DMS79 treated with DMSO at 0.1 percent for 48 hours (cell line): ENCODE measurements around the gene PLEKHS1.
A peak's percentile ranks its signal among the peaks of the same experiment; 100 is the strongest.
"Not testable (repeated sequence)": the region's sequence is repeated elsewhere in the genome, so short reads cannot be mapped to it uniquely, and the experiment has no call there.

Experiments used
- DNase-seq: peaks from one replicate; lab custom pipeline; 2025; lab: John Stamatoyannopoulos, UW

Gene PLEKHS1

DNA sequence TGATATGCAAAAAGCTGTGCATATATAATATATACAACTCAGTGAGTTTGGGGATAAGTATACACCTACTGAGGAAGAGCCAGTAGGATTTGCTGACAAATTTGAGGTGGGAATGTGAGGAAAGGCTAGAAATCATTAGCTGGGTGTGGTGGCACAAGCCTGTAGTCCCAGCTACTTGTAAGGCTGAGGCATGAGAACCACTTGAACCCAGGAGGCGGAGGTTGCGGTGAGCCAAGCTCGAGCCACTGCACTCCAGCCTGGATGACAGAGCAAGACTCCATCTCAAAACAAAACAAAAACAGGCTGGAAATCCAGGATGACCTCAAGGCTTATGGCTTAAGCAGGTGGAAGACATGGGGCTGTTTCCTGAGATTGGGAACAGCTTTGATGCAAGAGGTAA, 10.6 kb upstream of the PLEKHS1 start:
- DNase-seq: no peak

DNA sequence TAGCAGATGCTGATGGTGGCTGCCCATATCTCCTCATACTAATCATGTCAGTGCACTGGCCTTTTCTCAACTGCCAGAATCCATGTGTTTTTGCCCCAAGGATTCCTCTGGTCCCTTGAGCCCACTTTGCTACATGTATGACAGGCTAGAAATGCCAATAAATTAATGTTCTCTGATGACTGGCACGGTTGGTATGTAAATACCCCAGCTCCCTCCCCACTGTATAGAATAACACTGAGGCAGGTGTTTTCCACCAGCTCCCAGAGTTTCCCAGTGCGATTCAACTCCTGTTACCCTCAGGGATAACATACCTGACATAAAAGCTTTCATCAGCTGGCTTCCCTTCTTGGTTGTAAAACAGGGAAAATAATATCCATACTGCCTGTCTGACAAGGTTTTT, 9.0 kb upstream of the PLEKHS1 start:
- DNase-seq: no peak

DNA sequence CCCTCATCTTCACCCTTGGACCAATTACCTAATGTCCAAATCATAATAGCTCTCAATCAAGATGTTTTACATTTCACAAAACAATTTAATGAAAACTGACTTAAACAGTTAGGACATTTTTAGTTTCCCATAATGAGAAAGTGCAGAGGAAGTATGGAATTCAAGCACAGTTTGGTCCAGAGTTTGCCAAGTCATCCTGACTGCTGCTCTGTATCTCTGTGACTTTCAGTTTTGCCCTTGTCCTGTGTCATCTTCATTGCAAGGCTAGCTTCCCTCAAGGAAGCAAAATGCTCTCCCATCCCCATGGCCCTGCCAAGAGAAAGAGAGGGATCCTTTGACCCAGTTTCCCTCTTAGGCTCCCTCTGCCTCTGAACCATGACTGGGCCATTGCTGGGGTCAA, 7.9 kb upstream of the PLEKHS1 start:
- no peak for DNase-seq

DNA sequence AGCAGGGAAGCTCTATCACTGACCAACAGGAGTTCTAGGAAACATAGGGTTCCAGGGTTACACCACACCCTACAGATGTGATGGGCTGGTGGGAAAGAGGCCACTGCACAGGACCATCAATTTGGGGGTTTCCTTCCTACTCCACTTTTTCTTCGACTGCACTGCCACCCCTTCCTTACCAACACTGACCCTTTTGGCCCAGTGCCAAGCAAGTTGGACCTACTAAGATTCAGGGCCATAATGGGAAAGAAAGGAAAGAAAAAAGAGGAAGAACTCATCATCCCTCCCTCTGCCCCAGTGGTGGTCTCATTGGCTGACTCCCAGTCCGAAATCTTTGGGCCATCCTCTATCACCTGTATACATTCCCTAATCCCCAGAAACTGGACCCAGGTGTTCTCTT, 6.1 kb upstream of the PLEKHS1 start:
- DNase-seq: no peak

DNA sequence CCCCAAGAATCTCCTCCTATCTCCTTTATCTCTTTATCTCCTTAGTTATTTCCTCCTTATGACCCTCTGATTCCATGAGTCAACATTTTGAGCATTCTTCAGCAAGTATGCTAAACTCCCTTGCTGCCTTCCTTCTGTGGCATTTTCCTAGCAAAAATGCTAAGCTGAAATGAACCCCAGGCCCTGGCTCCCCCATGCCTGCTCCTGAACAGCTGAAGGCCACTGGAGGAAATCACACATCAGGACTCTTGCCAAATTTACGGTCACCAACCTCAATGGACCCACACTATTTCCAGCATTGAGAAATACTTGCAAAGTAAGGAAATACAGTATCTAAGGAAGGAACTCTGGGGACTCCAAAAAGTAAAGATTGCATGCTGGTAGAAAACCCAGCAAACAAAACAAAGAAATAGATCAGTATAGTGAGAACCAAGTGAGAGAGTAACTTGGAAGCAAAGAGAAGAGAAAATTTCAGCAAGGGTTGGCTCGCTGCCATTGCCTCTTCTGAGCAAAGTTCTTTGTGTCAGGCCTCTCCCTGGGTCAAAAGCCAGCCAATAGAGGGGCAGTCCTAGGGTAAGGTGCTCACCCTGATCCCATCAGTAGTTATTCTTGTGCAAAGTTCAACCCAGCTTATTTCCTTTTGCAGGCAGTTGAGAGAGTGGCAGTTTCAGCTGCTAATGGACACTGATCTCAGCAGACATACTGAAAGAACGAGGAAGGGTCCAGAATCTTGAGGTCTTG, 5.1 kb upstream of the PLEKHS1 start:
- DNase-seq: no peak

DNA sequence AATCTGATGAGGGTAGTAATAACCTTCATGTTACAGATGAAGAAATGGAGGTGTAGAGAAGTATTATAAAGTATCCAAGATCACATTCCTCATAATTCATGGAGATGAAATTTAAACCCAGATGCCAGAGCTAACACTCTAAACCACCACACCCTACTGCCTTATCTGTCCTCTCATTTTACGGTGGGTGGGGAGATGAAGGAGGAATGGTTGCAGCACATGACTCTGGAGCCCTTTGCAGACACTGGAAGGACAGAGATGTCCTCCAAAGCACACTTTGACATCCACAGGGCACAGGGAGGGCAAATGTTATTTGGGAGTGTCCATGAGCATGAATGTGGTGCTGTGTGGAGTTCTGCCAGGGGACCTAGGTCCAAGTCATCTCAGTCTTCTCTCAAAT, 1.1 kb downstream of the PLEKHS1 start:
- DNase-seq: no peak

DNA sequence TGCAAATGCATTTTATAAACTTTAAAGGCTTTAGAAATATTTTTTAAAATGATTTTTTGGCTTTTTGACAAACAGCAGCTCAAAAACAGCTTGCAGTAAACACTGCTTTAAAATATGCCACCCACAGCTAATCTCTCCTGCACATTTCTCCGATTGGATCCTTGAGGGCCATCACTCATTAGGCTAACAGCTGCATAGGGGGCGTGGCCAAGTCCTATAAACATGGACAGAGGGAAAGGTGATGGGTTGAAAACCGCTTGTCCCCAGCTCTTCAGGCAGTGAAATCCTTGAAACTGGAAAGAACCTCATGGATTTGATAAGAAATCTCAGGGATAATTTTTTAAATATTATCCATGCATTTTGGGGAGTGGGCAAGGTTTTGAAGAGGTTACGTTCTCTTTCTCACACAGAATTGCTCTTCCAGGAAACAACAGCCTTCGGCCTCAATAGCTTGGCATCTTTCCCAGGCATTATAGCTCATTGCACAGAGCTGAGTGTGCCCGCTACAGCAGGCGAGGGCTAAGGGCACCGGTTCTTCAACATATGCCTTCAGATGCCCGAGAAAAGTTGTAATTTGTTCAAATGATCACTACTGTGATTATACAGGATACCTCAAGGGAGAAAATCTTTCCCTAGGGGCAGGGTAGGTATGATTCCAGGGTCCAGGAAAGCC, 1.7 kb downstream of the PLEKHS1 start:
- peak; percentile 60 for DNase-seq

DNA sequence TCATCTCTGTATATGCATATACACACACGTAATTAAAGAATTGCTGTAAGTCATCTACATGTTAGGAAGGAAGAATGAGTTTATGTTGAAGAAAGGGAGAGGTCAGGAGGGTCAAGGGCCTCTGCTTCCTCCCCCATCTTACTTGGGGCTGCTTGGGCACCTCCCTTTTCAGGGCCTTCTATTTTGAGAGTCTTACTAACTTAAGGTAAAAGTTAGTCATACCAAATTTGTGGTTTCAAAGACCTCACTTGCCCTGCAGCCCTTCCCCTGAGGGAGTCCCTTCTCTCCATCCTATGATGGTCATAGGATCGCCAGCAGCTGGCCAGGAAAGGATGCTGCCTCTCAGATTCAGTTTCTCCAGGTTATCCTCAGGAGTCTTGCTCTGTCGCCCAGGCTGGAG, 2.6 kb downstream of the PLEKHS1 start:
- no peak for DNase-seq

DNA sequence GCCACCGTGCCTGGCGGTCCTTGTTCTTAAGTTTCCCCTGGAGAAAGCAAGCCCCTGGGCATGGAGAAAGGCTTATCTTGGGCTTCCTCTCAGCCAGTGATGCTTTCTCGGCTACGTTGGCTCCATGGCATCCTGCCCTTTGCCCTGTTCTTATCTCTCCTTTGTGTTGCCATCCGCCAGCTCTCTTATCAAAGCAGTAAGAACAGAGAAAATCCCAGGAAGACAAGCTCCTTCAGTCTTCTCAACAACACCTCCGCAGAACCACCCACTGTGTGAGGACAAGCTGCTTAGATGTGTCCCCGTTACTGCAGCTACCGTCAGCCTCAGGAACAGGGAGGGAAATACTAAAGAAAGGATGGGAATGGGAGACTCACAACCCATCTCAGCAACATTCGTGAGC, 3.3 kb downstream of the PLEKHS1 start:
- no peak for DNase-seq

DNA sequence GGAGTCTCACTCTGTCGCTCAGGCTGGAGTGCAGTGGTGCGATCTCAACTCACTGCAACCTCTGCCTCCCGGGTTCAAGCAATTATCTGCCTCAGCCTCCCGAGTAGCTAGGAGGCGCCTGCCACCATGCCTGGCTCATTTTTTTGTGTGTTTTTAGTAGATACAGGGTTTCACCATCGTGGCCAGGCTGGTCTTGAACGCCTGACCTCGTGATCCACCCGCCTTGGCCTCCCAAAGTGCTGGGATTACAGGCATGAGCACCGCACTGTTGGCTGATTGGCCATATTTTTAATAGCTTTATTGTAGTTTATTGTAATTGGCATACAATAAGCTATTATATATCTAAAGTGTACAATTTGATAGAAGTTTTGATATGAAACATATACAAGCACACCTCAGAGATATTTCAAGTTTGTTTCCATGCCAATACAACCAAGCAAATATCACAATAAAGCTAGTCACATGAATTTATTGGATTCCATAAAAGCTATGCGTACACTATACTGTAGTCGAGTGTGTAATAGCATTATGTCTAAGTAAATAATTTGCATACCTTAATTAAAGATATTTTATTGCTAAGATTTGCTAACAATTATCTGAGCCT, 5.6 kb downstream of the PLEKHS1 start:
- DNase-seq: no peak

DNA sequence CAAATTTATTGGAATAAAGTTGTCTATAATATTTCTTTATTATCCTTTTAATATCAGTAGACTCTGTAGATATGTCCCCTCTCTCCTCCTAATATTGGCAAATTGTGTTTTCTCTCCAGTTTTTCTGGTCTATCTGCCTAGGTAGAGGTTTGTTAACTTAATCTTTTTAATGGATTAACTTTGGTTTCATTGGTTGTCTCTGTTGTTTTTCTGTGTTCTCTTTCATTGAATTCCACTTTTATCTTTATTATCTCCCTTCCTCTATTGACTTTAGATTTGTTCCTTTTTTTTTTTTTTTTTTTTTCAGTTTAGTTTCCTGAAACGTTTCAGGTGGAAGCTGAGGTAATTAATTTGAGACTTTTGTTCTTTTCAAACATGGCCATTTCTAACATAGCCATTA, 10.6 kb downstream of the PLEKHS1 start:
- DNase-seq: no peak

DNA sequence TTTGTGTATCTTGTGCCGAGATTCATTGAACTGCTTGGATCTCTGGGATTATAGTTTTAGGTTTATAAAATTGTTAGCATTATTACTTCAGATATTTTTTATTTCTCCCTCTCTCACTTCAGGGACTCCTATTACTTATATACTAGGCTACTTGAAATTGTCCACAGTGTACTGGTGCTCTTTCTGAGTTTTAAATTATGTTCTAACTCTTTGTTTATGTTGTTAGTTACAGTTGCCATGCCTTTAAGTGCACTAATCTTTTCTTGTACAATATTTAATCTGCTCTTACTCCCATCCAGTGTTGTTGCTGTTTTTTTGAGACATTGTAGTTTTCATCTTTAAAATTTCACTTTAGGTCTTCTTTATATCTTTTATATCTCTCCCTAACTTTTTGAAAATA, 13.1 kb downstream of the PLEKHS1 start:
- no peak for DNase-seq

DNA sequence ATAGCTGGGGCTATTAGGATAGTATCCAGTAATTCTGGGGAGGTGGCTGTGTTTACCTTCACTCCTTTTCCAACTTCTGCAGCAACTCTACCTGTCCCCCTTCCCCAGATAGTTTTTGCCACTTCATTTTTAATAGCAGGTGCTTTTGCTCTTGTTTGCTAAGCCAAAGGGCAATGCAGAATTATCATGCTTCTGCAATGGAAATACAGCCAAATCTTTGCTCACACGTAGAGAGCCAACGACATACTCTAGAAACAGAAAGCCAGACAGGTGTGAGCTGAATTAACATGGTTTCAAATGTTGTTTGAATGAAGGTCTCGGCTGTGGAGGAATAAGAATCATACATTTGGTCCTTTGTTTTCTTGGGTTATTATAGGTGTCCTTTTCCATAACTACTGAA, 14.4 kb downstream of the PLEKHS1 start:
- no peak for DNase-seq

DNA sequence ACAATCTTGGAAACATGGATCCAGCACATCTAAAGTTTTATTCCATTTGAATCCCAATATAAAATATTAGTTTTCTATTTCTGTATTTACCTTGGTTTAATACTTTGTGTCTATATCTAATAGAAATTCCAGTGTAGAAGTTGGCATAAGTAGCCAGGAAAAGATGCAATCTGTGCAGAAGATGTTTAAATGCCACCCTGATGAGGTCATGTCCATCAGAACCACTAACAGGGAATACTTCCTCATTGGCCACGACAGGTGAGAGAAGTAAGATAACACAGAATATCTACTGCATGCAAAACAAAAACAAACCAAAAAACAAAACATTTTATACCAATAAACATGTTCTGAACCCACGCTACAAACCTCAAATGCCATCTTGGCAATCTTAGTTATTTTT, 15.7 kb downstream of the PLEKHS1 start:
- no peak for DNase-seq

DNA sequence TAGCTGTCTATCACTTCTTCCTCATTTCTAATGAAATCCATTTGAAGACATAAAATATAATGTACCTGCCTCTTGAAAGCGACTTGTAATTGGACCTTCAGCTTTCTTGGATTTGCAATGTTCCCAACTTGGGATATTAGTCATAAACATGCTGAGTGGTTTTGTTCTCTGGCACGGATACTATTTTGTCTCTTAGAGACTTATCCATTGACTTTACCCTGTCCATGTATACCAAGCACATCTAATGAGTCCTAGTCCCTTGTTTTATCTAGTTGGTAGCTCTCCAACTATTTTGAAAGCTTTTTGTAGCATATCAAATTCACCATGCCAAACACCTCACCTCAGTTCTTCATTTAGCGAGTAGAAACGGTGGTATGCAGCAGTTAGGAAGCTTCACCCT, 18.9 kb downstream of the PLEKHS1 start:
- DNase-seq: no peak

DNA sequence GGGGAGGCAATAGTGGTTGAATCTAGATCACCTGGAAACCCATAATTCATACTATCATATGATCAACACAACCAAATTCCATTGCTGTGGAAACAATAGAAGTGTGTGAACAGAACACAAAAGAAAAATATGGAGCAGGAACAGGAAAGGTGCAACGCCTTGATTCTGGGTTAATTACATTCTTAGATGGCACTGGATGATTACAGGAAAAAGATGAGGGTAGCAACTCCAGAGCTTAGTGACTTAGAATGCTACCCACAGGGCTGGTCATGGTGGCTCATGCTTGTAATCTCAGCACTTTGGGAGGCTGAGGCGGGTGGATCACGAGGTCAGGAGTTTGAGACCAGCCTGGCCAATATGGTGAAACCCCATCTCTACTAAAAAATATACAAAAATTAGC, 19.6 kb downstream of the PLEKHS1 start:
- not testable (repeated sequence) for DNase-seq

DNA sequence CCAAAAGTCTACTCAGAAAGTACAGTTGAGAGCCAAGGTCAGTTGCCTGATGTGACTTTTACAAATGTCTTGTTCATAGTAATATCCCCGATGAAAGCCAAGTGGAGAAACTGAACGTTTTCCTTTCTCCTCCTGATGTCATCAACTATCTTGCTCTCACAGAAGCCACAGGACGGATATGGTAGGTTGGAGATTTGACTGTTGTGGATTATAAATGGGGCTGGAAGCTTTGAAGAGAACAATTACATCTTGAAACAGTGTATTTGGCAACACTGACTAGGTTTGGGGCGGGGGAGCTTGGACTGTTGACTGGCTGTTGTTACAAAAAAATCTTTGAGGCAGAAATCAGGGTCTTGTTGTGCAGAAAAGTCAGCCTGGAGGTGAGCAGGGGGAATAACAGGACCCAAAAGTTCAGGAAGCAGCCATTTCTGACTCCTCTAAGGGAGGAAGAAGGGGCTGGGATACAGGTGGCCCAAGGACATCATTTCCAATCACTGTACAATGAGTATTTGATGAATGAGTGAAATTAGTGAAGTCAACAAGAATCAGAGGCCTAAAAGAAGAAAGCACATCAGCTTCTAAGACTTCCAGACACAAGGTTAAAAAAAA, 24.3 kb downstream of the PLEKHS1 start:
- DNase-seq: no peak

DNA sequence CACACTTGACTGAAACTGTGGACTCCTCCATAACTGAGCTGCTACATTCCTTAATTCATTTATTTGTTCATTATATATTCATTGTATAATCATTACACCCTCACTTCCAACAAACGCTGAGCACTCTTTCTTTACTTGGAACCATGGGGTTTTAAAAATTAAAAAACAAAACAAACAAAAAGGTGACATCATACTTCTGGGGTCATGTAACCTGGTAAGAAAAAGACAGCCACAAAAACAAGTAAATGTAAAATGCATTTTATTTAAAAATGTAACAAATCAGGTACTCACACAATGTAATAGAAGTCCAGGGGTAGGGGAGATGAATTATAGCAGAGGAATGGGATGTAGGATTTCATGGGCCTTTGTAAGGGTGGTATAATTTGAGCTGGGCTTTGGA, 25.1 kb downstream of the PLEKHS1 start:
- no peak for DNase-seq

DNA sequence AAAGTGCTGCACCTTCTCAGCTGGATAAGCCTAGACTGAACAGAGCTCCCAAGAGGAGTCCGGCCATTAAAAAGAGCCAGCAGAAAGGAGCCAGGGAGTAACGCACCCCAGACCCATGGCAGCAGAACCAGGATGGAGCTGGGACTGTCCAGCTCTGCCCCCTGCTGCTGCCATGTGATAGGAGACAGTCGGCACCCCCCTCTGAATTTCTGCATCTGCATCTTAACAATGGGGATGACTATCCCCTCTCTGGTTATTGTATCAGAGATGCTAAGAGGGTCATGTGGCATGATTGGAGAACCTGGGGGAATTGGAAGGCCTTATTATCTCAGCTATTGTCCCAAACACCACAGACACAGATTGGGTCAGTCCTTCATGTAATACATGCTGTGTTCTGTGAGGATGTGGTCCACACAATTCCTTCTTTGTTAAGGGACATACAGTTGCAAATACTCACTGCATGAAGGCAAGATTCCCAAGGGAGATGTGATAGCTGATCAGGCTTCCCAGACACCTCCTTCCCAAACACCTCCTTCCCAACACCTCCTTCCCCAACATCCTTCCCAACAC, 29.3 kb downstream of the PLEKHS1 start:
- no peak for DNase-seq

DNA sequence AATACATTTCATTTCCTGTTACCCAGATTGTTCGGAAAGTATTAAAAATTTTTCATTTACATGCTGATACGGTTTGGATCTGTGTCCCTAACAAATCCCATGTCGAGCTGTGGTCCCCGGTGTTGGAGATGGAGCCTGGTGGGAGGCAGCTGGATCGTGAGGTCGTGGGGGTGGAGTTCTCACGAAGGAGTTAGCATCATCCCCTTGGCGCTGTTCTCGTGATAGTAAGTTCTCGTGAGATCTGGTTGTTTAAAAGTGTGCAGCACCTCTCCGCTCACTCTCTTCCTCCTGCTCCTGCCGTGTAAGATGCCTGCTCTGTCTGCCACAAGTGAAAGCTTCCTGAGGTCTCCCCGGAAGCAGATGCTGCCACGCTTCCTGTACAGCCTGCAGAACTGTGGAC, 30.9 kb downstream of the PLEKHS1 start:
- DNase-seq: no peak

DNA sequence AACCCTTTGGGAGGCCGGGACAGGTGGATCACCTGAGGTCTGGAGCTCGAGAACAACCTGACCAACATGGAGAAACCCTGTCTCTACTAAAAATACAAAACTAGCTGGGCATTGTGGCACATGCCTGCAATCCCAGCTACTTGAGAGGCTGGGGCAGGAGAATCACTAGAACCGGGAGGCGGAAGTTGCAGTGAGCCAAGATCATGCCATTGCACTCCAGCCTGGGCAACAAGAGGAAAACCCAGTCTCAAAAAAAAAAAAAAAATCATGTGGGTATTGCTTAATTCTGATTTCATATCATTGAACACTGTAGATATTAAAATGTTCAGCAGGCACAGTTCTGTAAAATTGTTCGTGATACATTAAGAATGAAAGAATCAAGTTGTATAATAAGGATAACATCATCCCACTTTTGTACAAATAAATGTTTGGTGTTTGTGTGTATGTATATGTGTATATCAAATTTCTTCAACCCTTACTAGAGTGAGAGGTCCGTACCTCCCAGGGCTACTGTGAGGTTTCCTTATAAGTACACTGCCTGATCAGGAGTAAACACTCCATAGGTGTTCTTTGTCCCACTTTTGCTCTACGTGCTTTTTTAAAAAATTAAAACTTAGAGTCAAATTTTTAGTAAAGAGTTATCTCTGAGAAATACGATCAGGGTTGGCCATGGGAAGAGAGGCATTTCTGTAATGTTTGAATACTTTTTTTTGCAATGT, 31.7 kb downstream of the PLEKHS1 start:
- no peak for DNase-seq

DNA sequence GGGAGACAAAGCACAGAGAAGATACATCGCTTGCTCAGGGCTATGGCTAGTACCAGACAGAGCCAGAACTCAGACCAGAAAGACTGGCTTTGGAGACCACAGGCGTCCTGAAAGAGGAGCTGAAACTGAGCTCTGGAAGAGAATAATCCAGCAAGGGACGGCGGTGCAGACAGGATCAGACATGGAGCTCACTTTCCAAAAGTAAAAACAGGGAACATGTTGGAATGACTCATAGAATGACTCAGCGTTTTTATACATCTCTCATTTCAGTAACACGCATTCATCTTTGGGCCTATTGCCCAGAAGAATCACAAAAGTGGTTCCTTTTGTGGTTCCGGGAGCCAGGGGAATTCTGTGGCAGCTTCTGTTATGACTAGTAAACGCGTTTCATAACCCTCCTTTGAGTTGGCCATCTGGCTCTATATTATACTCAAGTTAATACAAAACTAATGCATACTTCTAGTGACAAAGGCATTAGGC, 37.2 kb downstream of the PLEKHS1 start:
- DNase-seq: no peak
